ENCODE results near the gene CDK3. TPM values are rescaled to one million over a fixed set of nuclear protein-coding genes. Genes with fewer than 3 reads are reported as not detected.

The CDK3 gene
- total and polyA plus RNA-seq, 9 of the 15 experiments (the other 6 are each of a cell fraction or from before 2014, with no cell fraction given) = 0.55 to 8.2 (median 4.7) TPM

Other genes starting within 250 kb of the CDK3 start
Only the 7 nearest of the 17 such genes appear.
- gene FBF1, start 59.8 kb upstream of the CDK3 start, total RNA-seq (2014; rRNA removed) = 14.5 and 14.8 TPM in 2 replicates
- gene FBF1, start 59.8 kb upstream of the CDK3 start, total RNA-seq (2014; rRNA removed; fragmentation: Illumina TruSeq; extraction: Trizol) = 5.2 and 5.4 TPM in 2 replicates
- 7.5 and 7.7 TPM in 2 replicates for gene FBF1, start 59.8 kb upstream of the CDK3 start, total RNA-seq (2015; rRNA removed; fragmentation: Illumina TruSeq; extraction: Trizol)
- 10.6 and 14.7 TPM in 2 replicates for gene FBF1, start 59.8 kb upstream of the CDK3 start, total RNA-seq (2021)
- gene FBF1, start 59.8 kb upstream of the CDK3 start, polyA plus RNA-seq (2011; rRNA removed) = 10.2 and 11.1 TPM in 2 replicates
- gene FBF1, start 59.8 kb upstream of the CDK3 start, polyA plus RNA-seq (2014; fragmentation: Illumina TruSeq; extraction: Trizol) = 5.3 and 5.6 TPM in 2 replicates
- gene FBF1, start 59.8 kb upstream of the CDK3 start, polyA plus RNA-seq (2014; fragmentation: Nextera tagmentation; extraction: Ambion mirVana) = under 1 TPM; 0.46 to 0.55 TPM
- gene FBF1, start 59.8 kb upstream of the CDK3 start, polyA plus RNA-seq (2014; rRNA removed) = 11.9 and 14.9 TPM in 2 replicates
- 9.0 and 14.4 TPM in 2 replicates for gene ACOX1, start 21.7 kb upstream of the CDK3 start, total RNA-seq (2014; rRNA removed)
- gene ACOX1, start 21.7 kb upstream of the CDK3 start, total RNA-seq (2014; rRNA removed; fragmentation: Illumina TruSeq; extraction: Trizol) = 16.5 and 17.9 TPM in 2 replicates
- gene ACOX1, start 21.7 kb upstream of the CDK3 start, total RNA-seq (2015; rRNA removed; fragmentation: Illumina TruSeq; extraction: Trizol) = 16.2 and 18.3 TPM in 2 replicates
- 23.7 and 24.1 TPM in 2 replicates for gene ACOX1, start 21.7 kb upstream of the CDK3 start, total RNA-seq (2021)
- gene ACOX1, start 21.7 kb upstream of the CDK3 start, polyA plus RNA-seq (2011; rRNA removed) = 20.6 and 25.6 TPM in 2 replicates
- 13.3 and 14.5 TPM in 2 replicates for gene ACOX1, start 21.7 kb upstream of the CDK3 start, polyA plus RNA-seq (2014; fragmentation: Illumina TruSeq; extraction: Trizol)
- gene ACOX1, start 21.7 kb upstream of the CDK3 start, polyA plus RNA-seq (2014; fragmentation: Nextera tagmentation; extraction: Ambion mirVana) = 1 to 10 TPM; 8.6 to 9.5 TPM
- gene ACOX1, start 21.7 kb upstream of the CDK3 start, polyA plus RNA-seq (2014; rRNA removed) = 7.8 and 8.3 TPM in 2 replicates
- 21.7 and 22.9 TPM in 2 replicates for gene TEN1, start 21.6 kb upstream of the CDK3 start, total RNA-seq (2014; rRNA removed)
- gene TEN1, start 21.6 kb upstream of the CDK3 start, total RNA-seq (2014; rRNA removed; fragmentation: Illumina TruSeq; extraction: Trizol) = 3.3 and 4.5 TPM in 2 replicates
- gene TEN1, start 21.6 kb upstream of the CDK3 start, total RNA-seq (2015; rRNA removed; fragmentation: Illumina TruSeq; extraction: Trizol) = 11.9 and 12.2 TPM in 2 replicates
- gene TEN1, start 21.6 kb upstream of the CDK3 start, total RNA-seq (2021) = 14.2 and 14.6 TPM in 2 replicates
- 10.1 and 13.0 TPM in 2 replicates for gene TEN1, start 21.6 kb upstream of the CDK3 start, polyA plus RNA-seq (2011; rRNA removed)
- 8.8 and 16.2 TPM in 2 replicates for gene TEN1, start 21.6 kb upstream of the CDK3 start, polyA plus RNA-seq (2014; fragmentation: Illumina TruSeq; extraction: Trizol)
- 1 to 10 TPM; 1.3 to 3.3 TPM for gene TEN1, start 21.6 kb upstream of the CDK3 start, polyA plus RNA-seq (2014; fragmentation: Nextera tagmentation; extraction: Ambion mirVana)
- gene TEN1, start 21.6 kb upstream of the CDK3 start, polyA plus RNA-seq (2014; rRNA removed) = 20.4 and 25.7 TPM in 2 replicates
- gene EVPL, start 26.5 kb downstream of the CDK3 start, total RNA-seq (2014; rRNA removed) = 0.04 and 0.18 TPM in 2 replicates
- gene EVPL, start 26.5 kb downstream of the CDK3 start, total RNA-seq (2014; rRNA removed; fragmentation: Illumina TruSeq; extraction: Trizol) = not detected in 2 replicates
- gene EVPL, start 26.5 kb downstream of the CDK3 start, total RNA-seq (2015; rRNA removed; fragmentation: Illumina TruSeq; extraction: Trizol) = 0.18 TPM in 1 of 2 replicates, not detected in the other
- 0.11 and 0.13 TPM in 2 replicates for gene EVPL, start 26.5 kb downstream of the CDK3 start, total RNA-seq (2021)
- not detected in 2 replicates for gene EVPL, start 26.5 kb downstream of the CDK3 start, polyA plus RNA-seq (2011; rRNA removed)
- gene EVPL, start 26.5 kb downstream of the CDK3 start, polyA plus RNA-seq (2014; fragmentation: Illumina TruSeq; extraction: Trizol) = not detected in 2 replicates
- not detected for gene EVPL, start 26.5 kb downstream of the CDK3 start, polyA plus RNA-seq (2014; fragmentation: Nextera tagmentation; extraction: Ambion mirVana)
- 0.08 TPM in 1 of 2 replicates, not detected in the other for gene EVPL, start 26.5 kb downstream of the CDK3 start, polyA plus RNA-seq (2014; rRNA removed)
- 29.8 and 35.3 TPM in 2 replicates for gene SRP68, start 71.7 kb downstream of the CDK3 start, total RNA-seq (2014; rRNA removed)
- gene SRP68, start 71.7 kb downstream of the CDK3 start, total RNA-seq (2014; rRNA removed; fragmentation: Illumina TruSeq; extraction: Trizol) = 32.4 and 33.8 TPM in 2 replicates
- 33.6 and 36.2 TPM in 2 replicates for gene SRP68, start 71.7 kb downstream of the CDK3 start, total RNA-seq (2015; rRNA removed; fragmentation: Illumina TruSeq; extraction: Trizol)
- 73.5 and 77.4 TPM in 2 replicates for gene SRP68, start 71.7 kb downstream of the CDK3 start, total RNA-seq (2021)
- gene SRP68, start 71.7 kb downstream of the CDK3 start, polyA plus RNA-seq (2011; rRNA removed) = 79.6 and 93.4 TPM in 2 replicates
- 85.7 and 92.6 TPM in 2 replicates for gene SRP68, start 71.7 kb downstream of the CDK3 start, polyA plus RNA-seq (2014; fragmentation: Illumina TruSeq; extraction: Trizol)
- gene SRP68, start 71.7 kb downstream of the CDK3 start, polyA plus RNA-seq (2014; fragmentation: Nextera tagmentation; extraction: Ambion mirVana) = 10 to 100 TPM; 29.4 to 31.4 TPM
- 62.8 and 63.5 TPM in 2 replicates for gene SRP68, start 71.7 kb downstream of the CDK3 start, polyA plus RNA-seq (2014; rRNA removed)
- gene GALR2, start 73.9 kb downstream of the CDK3 start, total RNA-seq (2014; rRNA removed) = not detected in 2 replicates
- not detected in 2 replicates for gene GALR2, start 73.9 kb downstream of the CDK3 start, total RNA-seq (2014; rRNA removed; fragmentation: Illumina TruSeq; extraction: Trizol)
- not detected in 2 replicates for gene GALR2, start 73.9 kb downstream of the CDK3 start, total RNA-seq (2015; rRNA removed; fragmentation: Illumina TruSeq; extraction: Trizol)
- not detected in 2 replicates for gene GALR2, start 73.9 kb downstream of the CDK3 start, total RNA-seq (2021)
- gene GALR2, start 73.9 kb downstream of the CDK3 start, polyA plus RNA-seq (2011; rRNA removed) = not detected in 2 replicates
- gene GALR2, start 73.9 kb downstream of the CDK3 start, polyA plus RNA-seq (2014; fragmentation: Illumina TruSeq; extraction: Trizol) = not detected in 2 replicates
- not detected for gene GALR2, start 73.9 kb downstream of the CDK3 start, polyA plus RNA-seq (2014; fragmentation: Nextera tagmentation; extraction: Ambion mirVana)
- gene GALR2, start 73.9 kb downstream of the CDK3 start, polyA plus RNA-seq (2014; rRNA removed) = 0.34 TPM in 1 of 2 replicates, not detected in the other
- gene ZACN, start 78.3 kb downstream of the CDK3 start, total RNA-seq (2014; rRNA removed) = not detected in 2 replicates
- gene ZACN, start 78.3 kb downstream of the CDK3 start, total RNA-seq (2014; rRNA removed; fragmentation: Illumina TruSeq; extraction: Trizol) = not detected in 2 replicates
- not detected in 2 replicates for gene ZACN, start 78.3 kb downstream of the CDK3 start, total RNA-seq (2015; rRNA removed; fragmentation: Illumina TruSeq; extraction: Trizol)
- 0.07 TPM in 1 of 2 replicates, not detected in the other for gene ZACN, start 78.3 kb downstream of the CDK3 start, total RNA-seq (2021)
- not detected in 2 replicates for gene ZACN, start 78.3 kb downstream of the CDK3 start, polyA plus RNA-seq (2011; rRNA removed)
- gene ZACN, start 78.3 kb downstream of the CDK3 start, polyA plus RNA-seq (2014; fragmentation: Illumina TruSeq; extraction: Trizol) = not detected in 2 replicates
- gene ZACN, start 78.3 kb downstream of the CDK3 start, polyA plus RNA-seq (2014; fragmentation: Nextera tagmentation; extraction: Ambion mirVana) = not detected
- not detected in 2 replicates for gene ZACN, start 78.3 kb downstream of the CDK3 start, polyA plus RNA-seq (2014; rRNA removed)

Measured in K562 (cell line).